ENCODE data around the gene ABCA13. TPM values are rescaled to one million over a fixed set of nuclear protein-coding genes. Genes with fewer than 3 reads are reported as not detected.

ABCA13 gene
- total and polyA plus RNA-seq, 2 donors (not counting 3 experiments of a cell fraction or from before 2014, with no cell fraction given): 0.01 to 0.11 TPM

GRCh38 chr7:48471196-48471595, 299.9 kb downstream of the ABCA13 start:
- no peak overlapping the region for H3K4me2 ChIP-seq (ENCODE audit: insufficient read depth, low read length)
- no peaks in the 10 kb centered on the region for H3K36me3 ChIP-seq (ENCODE audit: control insufficient read depth in 2 of 2, extremely low read depth in 1 of 2, insufficient read depth in 2 of 2, low read length in 2 of 2)
- no peak overlapping the region for H3K27ac ChIP-seq (ENCODE audit: insufficient read depth, low read depth, low read length)
- POLR2A ChIA-PET: no interaction called here
- H2AFZ ChIP-seq (ENCODE audit: low read depth, low read length): no peak overlapping the region
- H3K4me1 ChIP-seq (ENCODE audit: control insufficient read depth, extremely low read depth, insufficient read depth, low read length): no peaks in the 10 kb centered on the region
- DNase-seq (ENCODE audit: low read depth, low spot score): no peak
- H4K20me1 ChIP-seq (replicated peaks; ENCODE audit: control insufficient read depth, extremely low read depth, insufficient read depth, low read length): no peaks in the 10 kb centered on the region
- no peak overlapping the region for H3K9ac ChIP-seq (replicated peaks; ENCODE audit: extremely low read depth, insufficient read depth, low read length)
- no peaks in the 10 kb centered on the region for H3K79me2 ChIP-seq (ENCODE audit: control insufficient read depth, insufficient read depth, low read length)
- no TSS peak for BruUV-seq (replicated peaks)
- dilution Hi-C loops (cut with MboI; ENCODE audit: extremely low pct_ligation_motif_present, low sequenced_read_pairs): no loop called here
- intact Hi-C loops (cut with micrococcal nuclease): no loop called here
- CTCF ChIA-PET: no interaction called here
- H3K9me3 ChIP-seq (replicated peaks; ENCODE audit: control insufficient read depth, insufficient read depth, low read length): no peaks in the 10 kb centered on the region
- no peak overlapping the region for H3K4me3 ChIP-seq (replicated peaks in 1 of 3; ENCODE audit: insufficient read depth in 1 of 3, low read depth in 1 of 3, low read length in 3 of 3)
- H3K27me3 ChIP-seq (ENCODE audit: control insufficient read depth in 2 of 2, insufficient read depth in 2 of 2, low read length in 2 of 2): no peaks in the 10 kb centered on the region
- TF ChIP-seq MYC (IDR thresholded peaks at IDR 0.05; ENCODE audit: low read depth, low read length) (no peak), FOS (IDR thresholded peaks at IDR 0.05; ENCODE audit: borderline replicate concordance, insufficient read depth, low read length) (no peak), POLR2AphosphoS5 (IDR thresholded peaks at IDR 0.05; ENCODE audit: insufficient read depth, low read depth, low read length) (no peak), GATA2 (IDR thresholded peaks at IDR 0.05; ENCODE audit: insufficient read depth, insufficient read length, low read depth, low read length) (no peak), POLR2A (IDR thresholded peaks at IDR 0.05; ENCODE audit: low read depth, low read length) (no peak), MAX (IDR thresholded peaks at IDR 0.05; ENCODE audit: insufficient read depth, insufficient read length) (no peak), CTCF (IDR thresholded peaks at IDR 0.05; ENCODE audit: extremely low read depth in 1 of 2, insufficient read depth in 1 of 2, low read depth in 1 of 2, low read length in 2 of 2) (no peak), EZH2 (IDR thresholded peaks at IDR 0.05; ENCODE audit: borderline replicate concordance, low read depth, low read length, severe bottlenecking) (no peak), JUN (IDR thresholded peaks at IDR 0.05; ENCODE audit: borderline replicate concordance, insufficient read depth, insufficient read length, low read depth) (no peak)
- FAIRE-seq: no peak
- H3K9me1 ChIP-seq (replicated peaks; ENCODE audit: control insufficient read depth, extremely low read depth, insufficient read depth, low read length): no peaks in the 10 kb centered on the region
